Sigmoid colon (tissue), 7 donors: ENCODE measurements around the gene MACROD2. TPM values are rescaled to one million over a fixed set of nuclear protein-coding genes. Genes with fewer than 3 reads are reported as not detected.

Experiments used
- DNase-seq: peaks from one replicate; pipeline ENCODE4 v3.0.0-alpha.2; 2019
- H3K27ac ChIP-seq, 4 donors: fragments of 200-600 bp; sonication (generic); one replicate each; pipeline ENCODE4 v1.5.1; 2016 to 2019; ENCODE audit warnings: mild to moderate bottlenecking in 1 of 4
- H3K27me3 ChIP-seq, 3 donors: fragments of 200-600 bp; sonication (generic); one replicate each; pipeline ENCODE4 v1.5.1; 2019; ENCODE audit warnings: mild to moderate bottlenecking in 1 of 3
- H3K36me3 ChIP-seq, 4 donors: fragments of 200-600 bp; sonication (generic); one replicate each; pipeline ENCODE4 v1.5.1; 2016 to 2019
- H3K4me1 ChIP-seq, 4 donors: fragments of 200-600 bp; sonication (generic); one replicate each; pipeline ENCODE4 v1.5.1; 2017 to 2019
- H3K4me3 ChIP-seq, 4 donors: fragments of 200-600 bp; sonication (generic); one replicate each; pipeline ENCODE4 v1.5.1; 2017 to 2019; ENCODE audit warnings: mild to moderate bottlenecking in 2 of 4, moderate library complexity in 1 of 4
- H3K9me3 ChIP-seq, 4 donors: fragments of 200-600 bp in 3 of 4; sonication (generic) in 3 of 4; one replicate each; pipeline versions ENCODE4 v1.5.1 to v1.6.1; 2013 to 2019
- CTCF ChIP-seq, 4 experiments: fragments of 450-650 bp in 3 of 4; fragments of 200-600 bp in 1 of 4; IDR thresholded peaks; one replicate each; pipeline ENCODE4 v1.5.1; 2016 to 2019; ENCODE audit warnings: antibody characterized with exemption in 4 of 4, mild to moderate bottlenecking in 3 of 4, moderate library complexity in 2 of 4
- EP300 ChIP-seq, 4 donors: sonication (generic); formaldehyde crosslinking; IDR thresholded peaks; one replicate each; pipeline ENCODE4 v1.6.1; 2017; ENCODE audit warnings: antibody characterized with exemption in 4 of 4
- POLR2A ChIP-seq, 2 donors: fragments of 450-650 bp; IDR thresholded peaks; one replicate each; pipeline ENCODE4 v1.6.1; 2016; ENCODE audit warnings: antibody characterized with exemption in 2 of 2, mild to moderate bottlenecking in 2 of 2, moderate library complexity in 2 of 2
- POLR2AphosphoS5 ChIP-seq, 4 donors: sonication (generic); formaldehyde crosslinking; IDR thresholded peaks; one replicate each; pipeline ENCODE4 v1.6.1; 2017; ENCODE audit warnings: antibody characterized with exemption in 4 of 4
- WGBS, 2 donors: extraction: QIAGEN DNeasy Blood & Tissue Kit; methylation state at CpG; one replicate each; pipeline ENCODE4 v1.1.7; 2013; 5-methylcytosine and 5-hydroxymethylcytosine counted together
- intact Hi-C: fragments of 100-400 bp; cut with DNase I; formaldehyde crosslinking; loops from one replicate; pipeline ENCODE4 v1.15.1; 2023
- polyA plus RNA-seq, 3 donors: library from polyadenylated mRNA; stranded (reverse); fragments of 200-250 nt; gene quantifications; one replicate each; pipeline ENCODE4 v1.2.3, GENCODE V29; 2013
- total RNA-seq, 4 donors: library from RNA; depleted of rRNA; stranded (reverse); fragments of >200 nt; gene quantifications; one replicate each; pipeline ENCODE4 v1.1.0, GENCODE V29; 2016
- donor health status: healthy with polysubstance abuse.
- donor health status: Bipolar disorder and iron deficiency.
- donor health status: healthy.

MACROD2 gene
- total and polyA plus RNA-seq, 7 donors, result 1.2 to 22.4 (median 5.8) TPM

GRCh38 chr20:15756002-15756753 is 1760.9 kb downstream of the MACROD2 start:
- no peak overlapping the region for H3K4me3 ChIP-seq
- H3K27me3 ChIP-seq, result no peaks in the 10 kb centered on the region
- TF ChIP-seq POLR2AphosphoS5 (IDR thresholded peaks at IDR 0.05) (no peak), EP300 (IDR thresholded peaks at IDR 0.05) (no peak), POLR2A (IDR thresholded peaks at IDR 0.05) (no peak), CTCF (IDR thresholded peaks at IDR 0.05) (no peak)
- no peaks in the 10 kb centered on the region for H3K9me3 ChIP-seq
- WGBS, 2 donors, result 56 to 73% methylated on average over 3 of the region's 3 CpGs
- H3K36me3 ChIP-seq, result no peaks in the 10 kb centered on the region
- intact Hi-C loops, result loop anchor here (5.0 kb wide), 1 partner anchor 1414 kb away; no protein-coding TSS in a partner anchor
- no peak overlapping the region for H3K27ac ChIP-seq
- peaks cover 0 to 16% (median 15%) of the 10 kb centered on the region in 4 donors for H3K4me1 ChIP-seq
- DNase-seq, result no peak

DNA sequence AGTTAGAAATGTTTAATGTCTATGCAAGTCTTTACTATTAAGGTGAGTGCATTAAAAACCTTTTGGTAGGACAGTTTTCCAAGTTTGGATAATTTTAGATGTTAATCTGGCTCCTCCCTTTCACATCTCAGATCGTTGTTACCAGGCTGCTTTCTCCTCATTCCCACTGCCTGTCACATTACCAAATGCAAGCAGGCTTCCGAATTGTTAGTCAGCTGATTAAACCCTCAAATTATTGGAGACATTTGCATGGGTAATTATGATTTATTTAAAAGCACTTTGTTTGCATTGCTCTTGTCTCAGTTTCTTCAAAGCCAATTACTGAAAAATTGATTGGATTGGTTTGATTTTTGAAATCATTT is 1761.4 kb downstream of the MACROD2 start:
- TF ChIP-seq EP300 (IDR thresholded peaks at IDR 0.05) (no peak), POLR2AphosphoS5 (IDR thresholded peaks at IDR 0.05) (no peak), CTCF (IDR thresholded peaks at IDR 0.05) (no peak), POLR2A (IDR thresholded peaks at IDR 0.05) (no peak)
- DNase-seq, result no peak
- H3K27ac ChIP-seq, result no peak overlapping the region
- no peak overlapping the region for H3K4me3 ChIP-seq
- H3K9me3 ChIP-seq, result no peaks in the 10 kb centered on the region
- H3K4me1 ChIP-seq, result peaks cover 0 to 16% (median 15%) of the 10 kb centered on the region in 4 donors
- 49 to 55% methylated on average over 2 of the region's 2 CpGs for WGBS, 2 donors
- H3K36me3 ChIP-seq, result no peaks in the 10 kb centered on the region
- intact Hi-C loops, result loop anchor here (5.0 kb wide), 1 partner anchor 1414 kb away; no protein-coding TSS in a partner anchor
- H3K27me3 ChIP-seq, result no peaks in the 10 kb centered on the region

- Histone ChIP-seq H3K36me3 (no peaks in the 10 kb centered on the region), H3K4me3 (peak overlapping the region in 1 of 4 donors; percentile 7), H3K9me3 (no peaks in the 10 kb centered on the region), H3K4me1 (peaks cover 0 to 16% (median 15%) of the 10 kb centered on the region in 4 donors), H3K27me3 (no peaks in the 10 kb centered on the region), H3K27ac (peak overlapping the region in 2 of 4 donors; percentile 38 to 42)
- intact Hi-C loops, result loop anchor here (5.0 kb wide), 1 partner anchor 1417 kb away; no protein-coding TSS in a partner anchor
- 49 to 68% methylated on average over 6 of the region's 6 CpGs for WGBS, 2 donors
- no peak for DNase-seq
- TF ChIP-seq CTCF (IDR thresholded peaks at IDR 0.05) (peak in 2 of 4 experiments; percentile 12 to 16), POLR2AphosphoS5 (IDR thresholded peaks at IDR 0.05) (peak; percentile 56 to 91 (median 84)), EP300 (IDR thresholded peaks at IDR 0.05) (no peak), POLR2A (IDR thresholded peaks at IDR 0.05) (no peak)
These were observed 1764.3 kb downstream of the MACROD2 start for GRCh38 chr20:15759594-15759993.

GRCh38 chr20:15760001-15760621 is 1764.8 kb downstream of the MACROD2 start:
- H3K9me3 ChIP-seq, result no peaks in the 10 kb centered on the region
- no peak for DNase-seq
- 75 to 78% methylated on average over 11 of the region's 11 CpGs for WGBS, 2 donors
- peaks cover 0 to 16% (median 15%) of the 10 kb centered on the region in 4 donors for H3K4me1 ChIP-seq
- H3K27me3 ChIP-seq, result no peaks in the 10 kb centered on the region
- H3K36me3 ChIP-seq, result no peaks in the 10 kb centered on the region
- H3K4me3 ChIP-seq, result peak overlapping the region in 1 of 4 donors; percentile 7
- intact Hi-C loops, result no loop called here
- no peak for TF ChIP-seq CTCF (IDR thresholded peaks at IDR 0.05)
- no peak for TF ChIP-seq EP300 (IDR thresholded peaks at IDR 0.05)
- TF ChIP-seq POLR2AphosphoS5 (IDR thresholded peaks at IDR 0.05), result no peak
- TF ChIP-seq POLR2A (IDR thresholded peaks at IDR 0.05), result no peak
- H3K27ac ChIP-seq, result peak overlapping the region in 2 of 4 donors; percentile 38 to 42
